ENCODE results near the gene FAM13C.

- no peak for TF ChIP-seq POLR2A (IDR thresholded peaks at IDR 0.05)
- TF ChIP-seq, protein P1, sequence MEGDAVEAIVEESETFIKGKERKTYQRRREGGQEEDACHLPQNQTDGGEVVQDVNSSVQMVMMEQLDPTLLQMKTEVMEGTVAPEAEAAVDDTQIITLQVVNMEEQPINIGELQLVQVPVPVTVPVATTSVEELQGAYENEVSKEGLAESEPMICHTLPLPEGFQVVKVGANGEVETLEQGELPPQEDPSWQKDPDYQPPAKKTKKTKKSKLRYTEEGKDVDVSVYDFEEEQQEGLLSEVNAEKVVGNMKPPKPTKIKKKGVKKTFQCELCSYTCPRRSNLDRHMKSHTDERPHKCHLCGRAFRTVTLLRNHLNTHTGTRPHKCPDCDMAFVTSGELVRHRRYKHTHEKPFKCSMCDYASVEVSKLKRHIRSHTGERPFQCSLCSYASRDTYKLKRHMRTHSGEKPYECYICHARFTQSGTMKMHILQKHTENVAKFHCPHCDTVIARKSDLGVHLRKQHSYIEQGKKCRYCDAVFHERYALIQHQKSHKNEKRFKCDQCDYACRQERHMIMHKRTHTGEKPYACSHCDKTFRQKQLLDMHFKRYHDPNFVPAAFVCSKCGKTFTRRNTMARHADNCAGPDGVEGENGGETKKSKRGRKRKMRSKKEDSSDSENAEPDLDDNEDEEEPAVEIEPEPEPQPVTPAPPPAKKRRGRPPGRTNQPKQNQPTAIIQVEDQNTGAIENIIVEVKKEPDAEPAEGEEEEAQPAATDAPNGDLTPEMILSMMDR (IDR thresholded peaks at IDR 0.05): no peak
These were observed 86.2 kb downstream of the FAM13C start for GRCh38 chr10:59276133-59276532.
